ENCODE measurements around the gene YWHAQ.
"Not testable (repeated sequence)": the region's sequence is repeated elsewhere in the genome, so short reads cannot be mapped to it uniquely, and the experiment has no call there.

- not testable (repeated sequence) for TF ChIP-seq CTCF, POLR2A (IDR thresholded peaks at IDR 0.05)
Measured at GRCh38 chr2:9621655-9622054, 9.1 kb downstream of the YWHAQ start.

Measured in Peyer's patch (tissue), 4 donors.